ENCODE results near the gene CNN3.

Gene CNN3

GRCh38 chr1:94856004-94856403, 70.9 kb downstream of the CNN3 start:
- no peak for DNase-seq (ENCODE audit: low read depth)

DNA sequence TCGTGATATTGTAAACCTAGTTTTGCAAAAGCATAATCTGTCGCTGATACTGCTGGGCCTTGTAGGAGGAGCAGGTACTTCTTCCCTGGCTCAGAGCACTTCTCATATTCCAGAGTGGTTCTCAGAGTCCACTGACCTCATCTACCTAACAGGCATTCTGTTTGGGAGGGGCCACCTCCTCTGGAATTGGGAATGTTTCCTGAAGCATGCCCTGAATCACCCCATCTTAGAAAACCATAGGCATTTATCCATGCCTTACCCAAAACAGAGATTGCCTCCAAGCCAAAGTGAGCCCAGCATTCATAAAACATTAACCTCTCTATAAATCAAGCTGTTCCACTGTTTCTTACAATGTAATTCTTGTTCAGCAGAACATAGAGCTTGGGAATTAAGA, 71.6 kb downstream of the CNN3 start:
- no peak for DNase-seq (ENCODE audit: low read depth)

- DNase-seq (ENCODE audit: low read depth): peak; percentile 70
These were observed 72.2 kb downstream of the CNN3 start for GRCh38 chr1:94854458-94855306.

DNA sequence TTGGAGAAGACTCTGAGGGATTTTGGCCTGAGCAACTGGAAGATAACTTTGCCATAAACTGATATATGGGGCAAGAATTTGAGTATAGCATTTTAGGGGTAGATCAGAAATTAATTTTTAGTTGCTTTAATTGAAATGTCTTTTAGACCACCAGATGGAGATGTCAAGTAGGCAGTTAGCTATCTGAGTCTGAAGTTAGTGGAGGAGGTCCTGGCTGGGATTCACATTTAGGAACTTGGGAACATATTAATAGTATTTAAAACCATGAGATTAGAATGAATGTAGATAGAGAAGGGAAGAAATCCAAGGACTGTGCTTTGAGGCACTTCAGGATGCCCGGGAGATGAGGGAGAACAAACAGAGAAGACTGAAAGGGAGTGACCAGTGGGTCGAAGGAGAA, 74.1 kb downstream of the CNN3 start:
- no peak for DNase-seq (ENCODE audit: low read depth)

DNA sequence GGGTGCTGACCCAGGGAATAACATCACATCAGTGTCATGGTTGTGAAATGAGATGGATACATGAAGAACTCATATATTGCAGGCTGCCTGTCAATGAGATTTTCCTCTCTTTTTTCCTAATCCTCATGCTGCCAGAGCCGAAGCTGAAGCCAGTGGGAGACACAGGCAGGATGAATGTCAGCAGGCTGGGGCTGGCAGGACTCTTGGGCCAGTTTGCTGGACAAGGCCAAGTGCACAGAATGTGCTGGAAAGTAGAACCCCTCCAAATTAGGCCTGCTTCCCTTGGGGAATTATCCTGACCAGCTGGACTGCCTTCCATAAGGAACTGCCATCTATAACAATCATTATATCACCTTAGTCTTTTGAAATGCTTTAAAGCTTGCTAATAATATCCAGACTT, 75.3 kb downstream of the CNN3 start:
- DNase-seq (ENCODE audit: low read depth): no peak
